CD4-positive, alpha-beta T cell treated with Interleukin-17A for 1 hour (primary cell): ENCODE measurements around the gene SLC25A39.
"Not testable (repeated sequence)": the region's sequence is repeated elsewhere in the genome, so short reads cannot be mapped to it uniquely, and the experiment has no call there.

Experiments used
- DNase-seq: peaks from one replicate; pipeline ENCODE4 v3.0.0-alpha.2; 2020

Gene SLC25A39

GRCh38 chr17:44333371-44333770 lies 8.7 kb upstream of the SLC25A39 start:
- DNase-seq = no peak

GRCh38 chr17:44331249-44331760 lies 6.7 kb upstream of the SLC25A39 start:
- peak; percentile 89 for DNase-seq

DNA sequence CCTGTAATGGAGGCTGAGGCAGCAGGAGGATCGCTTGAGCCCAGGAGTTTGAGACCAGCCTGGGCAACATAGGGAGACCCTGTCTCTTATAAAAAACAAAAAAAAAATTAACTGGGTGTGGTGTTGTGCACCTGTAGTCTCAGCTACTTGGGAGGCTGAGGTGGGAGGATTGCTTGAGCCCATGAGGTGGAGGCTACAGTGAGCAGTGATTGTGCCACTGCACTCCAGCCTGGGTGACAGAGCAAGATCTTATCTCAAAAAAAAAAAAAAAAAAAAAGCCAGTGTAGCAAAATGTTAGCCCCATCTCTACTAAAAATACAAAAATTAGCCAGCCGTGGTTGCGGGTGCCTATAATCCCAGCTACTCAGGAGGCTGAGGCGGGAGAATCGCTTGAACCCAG lies 5.6 kb upstream of the SLC25A39 start:
- DNase-seq = not testable (repeated sequence)

GRCh38 chr17:44329516-44329915 lies 4.9 kb upstream of the SLC25A39 start:
- DNase-seq = not testable (repeated sequence)

GRCh38 chr17:44327715-44328449 lies 3.3 kb upstream of the SLC25A39 start:
- DNase-seq = no peak

DNA sequence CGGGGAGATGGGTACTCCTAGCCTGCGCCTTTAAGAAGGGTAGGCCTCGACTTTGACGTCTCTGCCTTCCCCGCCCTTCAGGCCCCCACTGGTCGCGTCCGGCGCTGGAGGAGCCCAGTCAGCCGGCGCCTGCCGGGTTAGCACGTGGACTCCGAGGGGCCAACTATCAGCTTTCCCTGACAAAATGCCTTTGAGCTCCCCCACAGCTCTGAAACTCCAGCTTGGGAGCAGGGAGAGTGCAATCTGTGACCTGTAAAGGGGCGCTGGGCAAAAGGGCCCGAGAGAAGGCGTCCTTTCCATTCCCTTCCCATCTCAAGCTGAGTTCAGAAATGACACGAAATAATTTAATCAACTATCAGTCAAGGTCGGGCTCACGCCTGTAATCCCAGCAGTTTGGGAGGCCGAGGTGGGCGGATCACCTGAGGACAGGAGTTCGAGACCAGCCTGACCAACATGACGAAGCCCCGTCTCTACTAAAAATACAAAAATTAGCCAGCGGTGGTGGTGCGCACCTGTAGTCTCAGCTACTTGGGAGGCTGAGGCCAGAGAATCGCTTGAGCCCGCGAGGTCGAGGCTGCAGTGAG lies 2.3 kb upstream of the SLC25A39 start:
- peak; percentile 96 for DNase-seq

- DNase-seq = no peak
These were observed 492 bp downstream of the SLC25A39 start for GRCh38 chr17:44324092-44324570.

DNA sequence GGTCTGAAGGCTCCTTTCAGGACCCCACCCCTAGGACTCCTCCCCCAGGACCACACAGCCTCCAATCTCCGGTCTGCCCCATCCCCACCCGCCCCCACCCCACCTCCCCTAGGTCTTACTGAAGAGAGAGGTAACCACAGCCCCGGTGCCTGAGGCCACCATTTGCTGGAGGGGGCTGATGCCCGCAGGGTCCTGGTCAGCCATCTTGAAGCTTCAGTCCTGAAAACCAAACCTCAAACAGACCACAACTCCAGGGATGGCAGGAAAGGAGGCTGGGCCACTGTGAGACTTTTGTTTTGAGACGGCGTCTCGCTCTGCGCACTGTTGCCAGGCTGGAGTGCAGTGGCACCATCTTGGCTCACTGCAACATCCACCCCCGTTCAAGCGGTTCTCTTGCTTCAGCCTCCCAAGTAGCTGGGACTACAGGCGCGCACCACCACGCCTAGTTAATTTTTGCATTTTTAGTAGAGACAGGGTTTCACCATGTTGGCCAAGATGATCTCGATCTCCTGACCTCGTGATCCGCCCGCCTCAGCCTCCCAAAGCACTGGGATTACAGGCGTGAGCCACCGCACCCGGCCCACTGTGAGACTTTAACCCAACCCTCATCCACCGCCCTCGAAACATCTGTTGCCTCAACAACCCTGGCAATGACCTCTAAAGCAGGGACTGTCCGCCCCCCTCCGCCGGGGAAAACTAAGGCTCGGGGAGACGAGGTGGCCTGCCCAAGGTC lies 1.1 kb downstream of the SLC25A39 start:
- DNase-seq = no peak

DNA sequence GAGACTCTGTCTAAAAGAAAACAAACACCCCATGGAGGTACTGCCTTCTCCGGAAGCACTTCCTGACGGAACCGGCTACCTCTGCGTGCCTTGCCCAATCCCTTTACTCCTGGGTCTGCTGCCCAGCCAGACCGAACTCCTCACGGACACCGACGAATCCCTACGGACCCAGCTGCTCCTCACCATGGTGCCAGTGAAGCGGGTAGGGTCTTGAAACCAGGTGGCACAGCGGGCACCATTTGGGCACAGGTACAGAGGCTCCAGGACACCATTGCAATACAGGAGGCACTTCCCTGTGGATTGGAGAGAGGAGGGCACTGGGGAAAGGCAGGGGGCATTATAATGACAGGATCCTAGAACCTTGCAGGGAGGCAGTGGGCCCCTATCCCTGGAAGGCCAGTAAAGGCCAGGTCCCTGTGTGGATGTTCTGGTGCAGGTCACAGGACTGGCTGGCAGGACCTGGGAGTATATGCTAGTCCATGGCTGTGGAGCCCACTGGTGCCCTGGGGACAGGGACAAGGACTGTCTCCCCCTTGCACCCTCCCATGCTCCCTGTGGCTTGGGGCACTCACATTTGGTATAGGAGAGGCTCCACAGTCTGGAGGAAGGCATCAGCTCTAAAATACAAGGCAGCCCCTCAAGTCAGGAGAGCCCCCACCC lies 2.3 kb downstream of the SLC25A39 start:
- no peak for DNase-seq

DNA sequence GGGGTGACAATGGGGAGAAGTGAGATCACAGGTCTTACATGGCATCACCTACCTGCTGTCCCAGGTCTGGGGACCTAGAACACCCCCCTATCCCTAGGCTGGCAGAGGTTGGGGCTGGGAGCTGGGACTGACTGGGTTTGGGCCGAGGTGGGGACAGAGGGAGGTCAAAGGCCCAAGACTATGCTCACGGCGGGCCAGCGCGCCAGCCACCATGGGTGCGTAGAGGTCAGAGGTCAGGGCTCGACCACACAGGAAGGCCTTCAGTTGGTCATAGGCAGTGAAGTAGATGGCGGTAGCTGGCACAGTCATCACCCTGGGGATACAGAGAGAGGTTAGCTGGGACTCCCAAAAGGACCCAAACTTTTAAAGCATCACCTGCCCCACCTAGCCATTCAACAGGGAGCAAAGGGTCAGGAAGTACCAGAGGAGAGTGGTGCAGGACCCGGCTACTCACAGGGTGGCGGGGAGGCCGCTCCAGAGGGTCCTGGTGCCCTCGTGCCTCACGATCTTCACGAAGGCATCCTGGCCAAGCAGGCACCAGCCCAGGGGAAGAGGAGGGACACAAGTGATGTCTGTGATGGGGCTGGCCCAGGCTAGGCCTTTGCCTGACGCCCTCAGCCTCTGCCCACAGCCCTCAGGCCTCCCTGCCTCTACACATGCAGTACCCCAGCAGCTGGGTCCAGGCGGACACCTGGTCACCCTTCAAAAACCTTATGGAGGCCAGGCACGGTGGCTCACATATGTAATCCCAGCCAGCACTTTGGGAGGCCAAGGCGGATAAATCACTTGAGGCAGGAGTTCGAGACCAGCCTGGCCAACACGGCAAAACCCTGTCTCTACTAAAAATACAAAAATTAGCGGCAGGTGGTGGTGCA lies 3.1 kb downstream of the SLC25A39 start:
- no peak for DNase-seq

DNA sequence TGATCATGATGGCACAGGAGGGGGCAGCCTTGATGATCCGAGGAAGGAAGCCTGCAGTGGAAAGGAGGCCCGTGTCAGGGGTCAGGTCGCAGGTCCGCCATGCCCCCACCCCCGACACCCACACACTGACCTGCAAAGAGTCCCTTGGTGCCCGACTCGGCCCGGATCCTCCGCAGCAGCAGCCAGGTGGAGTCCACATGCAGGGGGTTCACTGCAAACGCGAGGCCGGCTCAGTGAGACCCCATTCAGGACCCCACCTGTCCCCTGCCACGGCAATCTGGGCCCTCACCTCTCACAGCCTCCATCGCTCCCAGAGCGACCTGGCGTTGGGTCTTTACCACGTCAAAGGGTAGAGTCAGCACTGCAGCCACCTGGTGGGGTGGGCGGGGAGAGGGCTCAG lies 4.6 kb downstream of the SLC25A39 start:
- no peak for DNase-seq

DNA sequence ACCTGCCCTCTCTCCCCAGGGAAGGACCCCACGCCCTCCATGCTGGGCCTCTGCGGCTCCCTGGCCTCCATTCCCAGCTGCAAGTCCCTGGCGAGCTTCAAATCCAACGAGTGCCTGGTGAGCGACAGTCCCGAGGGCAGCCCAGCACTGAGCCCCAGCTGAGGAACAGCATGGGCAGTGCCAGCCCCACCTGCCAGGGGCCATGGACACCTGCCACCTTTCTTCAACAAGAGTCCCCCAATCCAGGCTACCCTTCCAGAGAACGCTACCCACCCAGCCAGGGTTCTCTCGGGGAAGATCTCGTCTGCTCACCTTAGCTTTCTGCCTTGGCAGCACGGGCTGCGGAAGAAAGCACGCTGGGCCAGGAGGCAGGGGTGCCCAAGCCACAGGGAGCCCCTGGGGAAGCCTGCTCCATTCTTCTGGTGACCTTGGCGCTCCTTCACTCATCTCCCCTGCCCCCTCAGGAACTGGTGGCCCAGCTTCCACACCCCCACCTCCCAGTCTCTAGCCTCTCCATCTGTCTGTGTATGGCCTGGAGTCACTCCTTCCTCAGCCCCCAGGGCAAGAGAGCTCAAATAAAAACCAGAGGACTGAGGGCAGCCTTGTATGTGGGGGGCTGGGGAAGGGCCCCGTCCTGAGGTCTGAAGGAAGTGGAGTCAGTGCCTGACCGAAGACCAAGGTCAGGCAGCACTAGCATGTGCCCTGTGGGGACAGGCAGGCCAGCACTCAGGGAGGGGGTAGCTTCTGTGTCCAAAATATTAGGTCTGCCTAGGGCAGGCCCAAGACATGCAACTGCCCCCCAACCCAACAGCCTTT lies 6.3 kb downstream of the SLC25A39 start:
- no peak for DNase-seq

GRCh38 chr17:44317545-44317944 lies 7.1 kb downstream of the SLC25A39 start:
- DNase-seq = no peak

GRCh38 chr17:44315760-44316731 lies 8.6 kb downstream of the SLC25A39 start:
- DNase-seq = no peak

GRCh38 chr17:44314869-44315661 lies 9.6 kb downstream of the SLC25A39 start:
- peak; percentile 30 for DNase-seq

GRCh38 chr17:44314524-44314868 lies 10.1 kb downstream of the SLC25A39 start:
- DNase-seq = no peak

DNA sequence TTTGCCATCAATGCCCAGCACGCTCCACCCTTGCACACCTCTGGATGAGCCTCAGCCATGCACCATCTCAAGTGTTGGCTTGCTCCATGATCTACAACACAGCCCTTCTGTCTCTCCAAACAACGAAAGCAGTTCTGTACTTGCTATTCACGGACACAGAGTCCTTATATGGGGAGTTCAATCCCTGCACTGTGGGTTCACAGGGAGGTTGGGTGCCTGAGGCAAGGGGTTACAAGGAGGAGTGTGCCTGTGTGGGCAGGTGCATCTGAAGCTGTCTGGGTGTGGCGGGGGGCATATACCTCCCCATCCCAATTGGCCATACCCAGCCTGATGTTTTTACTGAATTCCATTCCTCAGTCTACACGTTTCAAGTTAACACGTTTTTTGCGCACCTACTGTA lies 10.6 kb downstream of the SLC25A39 start:
- no peak for DNase-seq

GRCh38 chr17:44312396-44313104 lies 12.1 kb downstream of the SLC25A39 start:
- DNase-seq = no peak
